HG03442 (cell line): Measurements from ENCODE around the gene CSNK1E.

ENCODE experiments used
- ATAC-seq: cut with Tn5 transposase; IDR thresholded peaks from one replicate; pipeline ENCODE4 v1.9.1; 2021; ENCODE audit warnings: mild to moderate bottlenecking, moderate library complexity; ENCODE audit not compliant: unreplicated experiment

Gene CSNK1E

DNA sequence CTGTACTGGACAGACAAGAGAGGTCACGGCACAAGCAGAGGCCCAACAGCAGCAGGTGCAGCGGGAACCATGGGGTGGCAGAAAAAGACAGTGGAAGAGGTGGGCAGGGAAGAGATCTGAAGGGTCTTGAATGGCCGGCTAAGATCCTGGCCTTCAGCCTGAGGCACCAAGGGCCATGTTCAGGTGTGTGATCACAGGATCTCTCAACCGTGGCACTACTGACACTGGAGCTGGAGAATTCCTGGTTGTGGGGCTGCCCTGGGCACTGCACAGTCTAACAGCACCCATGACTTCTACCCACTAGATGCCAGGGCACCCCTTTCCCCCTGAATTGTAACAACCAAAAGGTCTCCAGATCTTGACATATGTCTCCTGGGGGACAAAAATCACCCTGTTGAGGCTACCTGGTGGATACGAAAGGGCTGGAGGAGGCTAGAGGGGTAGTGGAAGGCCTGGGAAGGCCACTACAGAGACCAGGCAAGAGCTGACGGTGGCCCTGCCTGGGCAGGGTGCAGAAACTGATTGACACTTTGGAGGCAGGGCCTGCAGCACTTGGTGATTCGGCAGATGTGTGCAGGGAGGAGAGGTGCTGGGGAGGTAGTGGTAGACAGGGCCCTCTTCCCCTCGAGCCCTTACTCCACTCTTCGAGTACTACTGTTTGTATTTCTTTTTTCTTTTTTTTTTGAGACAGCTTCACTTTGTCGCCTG, 8.3 kb downstream of the CSNK1E start:
- ATAC-seq = no peak

GRCh38 chr22:38305471-38306448, 11.5 kb downstream of the CSNK1E start:
- ATAC-seq = peak; percentile 49

- ATAC-seq = no peak
Observed at GRCh38 chr22:38304526-38304925, 12.7 kb downstream of the CSNK1E start.

DNA sequence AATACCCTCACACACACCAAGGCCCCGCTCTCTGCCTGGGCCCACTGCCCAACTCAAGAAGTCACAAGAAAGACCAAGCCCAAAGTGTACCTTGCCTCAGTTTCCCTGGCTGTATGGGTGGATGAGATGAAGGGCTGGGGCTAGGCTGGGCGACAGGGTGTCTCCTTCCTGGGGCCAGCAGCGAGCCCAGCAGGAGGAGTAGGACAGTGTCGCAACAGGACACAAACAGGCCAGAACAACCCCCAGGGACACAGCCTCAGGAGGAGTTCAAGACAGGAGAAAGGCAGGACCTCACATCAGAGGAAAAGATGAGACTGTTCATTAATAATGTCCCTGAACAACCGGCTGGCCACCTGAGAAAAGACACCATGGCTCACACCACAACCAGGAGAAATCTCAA, 13.3 kb downstream of the CSNK1E start:
- no peak for ATAC-seq

DNA sequence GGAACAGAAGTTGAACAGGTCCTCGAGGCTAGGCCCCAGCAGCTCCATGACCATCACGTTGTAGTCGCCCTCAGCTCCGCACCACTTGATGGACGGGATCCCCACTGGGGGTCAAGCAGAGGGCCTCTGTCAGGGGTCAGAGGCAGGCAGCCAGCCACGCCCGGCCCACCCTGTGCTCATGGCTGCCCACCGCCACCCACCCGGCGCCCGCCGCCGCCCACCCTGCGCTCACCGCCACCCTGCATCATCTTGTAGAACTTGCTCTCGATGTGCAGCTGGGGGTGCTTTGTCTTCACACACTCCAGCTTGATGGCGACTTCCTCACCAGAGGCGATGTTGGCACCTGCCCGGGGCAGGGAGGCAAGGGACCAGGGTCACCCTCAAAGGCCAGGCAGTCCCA, 14.3 kb downstream of the CSNK1E start:
- ATAC-seq = no peak

- no peak for ATAC-seq
Observed at GRCh38 chr22:38300946-38301345, 16.3 kb downstream of the CSNK1E start.

DNA sequence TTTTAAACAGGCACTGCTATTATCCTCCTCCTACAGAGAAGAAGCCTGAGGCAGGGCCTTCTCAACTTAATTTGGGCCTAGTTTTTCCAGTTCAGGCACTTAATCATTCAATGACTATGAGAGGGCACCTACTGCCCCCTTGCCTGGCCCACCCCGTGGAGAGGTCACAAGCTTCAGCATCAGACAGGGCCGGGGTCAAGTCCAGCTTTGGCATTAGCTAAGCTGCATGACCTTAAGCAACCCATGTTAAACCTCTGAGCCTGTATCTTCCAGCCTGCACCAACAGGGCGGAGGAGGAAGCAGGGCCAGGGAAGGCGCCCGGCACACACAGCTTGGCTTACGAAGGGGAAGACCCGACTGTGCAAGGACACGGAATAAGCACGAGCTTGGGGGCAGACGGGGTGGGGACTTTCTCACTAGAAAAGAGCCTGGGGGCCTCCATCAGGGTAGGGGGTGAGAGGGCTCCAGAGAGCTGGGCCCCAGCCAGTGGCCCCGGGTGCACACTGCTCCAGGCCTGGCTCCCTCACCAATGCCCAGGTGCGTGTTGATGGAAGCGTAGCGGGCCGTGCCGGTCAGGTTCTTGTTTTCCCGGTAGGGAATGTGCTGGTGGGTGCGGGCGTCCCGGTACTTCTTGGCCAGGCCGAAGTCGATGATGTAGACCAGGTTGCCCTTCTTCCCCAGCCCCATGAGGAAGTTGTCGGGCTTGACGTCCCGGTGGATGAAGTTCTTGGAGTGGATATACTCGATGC, 16.9 kb downstream of the CSNK1E start:
- no peak for ATAC-seq

DNA sequence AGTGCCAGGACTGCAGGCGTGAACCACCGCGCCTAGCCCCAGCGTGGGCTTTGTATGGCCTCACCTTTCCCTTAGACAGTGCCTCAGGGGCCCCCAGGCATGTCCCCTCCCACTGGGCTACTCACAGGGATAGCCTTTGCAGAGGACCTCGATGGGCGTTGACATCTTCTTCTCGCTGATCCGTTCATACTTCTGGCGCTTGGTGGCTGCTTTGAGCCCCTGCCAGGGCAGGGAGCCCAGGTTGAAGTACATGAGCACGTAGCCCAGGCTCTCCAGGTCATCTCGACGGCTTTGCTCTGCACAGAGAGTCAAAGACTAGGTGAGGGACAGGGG, 17.5 kb downstream of the CSNK1E start:
- ATAC-seq = no peak

GRCh38 chr22:38298312-38299005, 18.8 kb downstream of the CSNK1E start:
- ATAC-seq = no peak

DNA sequence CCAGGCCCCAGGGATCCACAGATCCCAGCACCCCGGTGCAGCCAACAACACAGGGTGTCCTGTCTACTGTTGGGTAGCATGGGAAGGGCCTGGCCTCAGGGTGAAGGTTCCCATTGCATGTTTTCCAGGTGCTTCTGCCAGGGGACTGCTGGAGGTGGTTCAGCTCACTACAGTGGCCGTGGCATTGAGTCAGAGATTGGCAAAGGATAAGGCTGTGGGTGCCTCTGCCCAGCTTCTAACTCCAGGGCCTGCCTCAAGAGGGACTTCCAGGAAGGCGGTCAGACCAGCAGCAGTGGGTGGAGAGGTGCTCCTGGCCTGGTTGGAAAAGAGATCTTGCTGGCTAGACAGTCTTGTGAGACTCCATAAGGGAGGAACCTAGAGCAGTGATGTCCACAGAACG, 20.9 kb downstream of the CSNK1E start:
- no peak for ATAC-seq

GRCh38 chr22:38295863-38296262, 21.4 kb downstream of the CSNK1E start:
- no peak for ATAC-seq

DNA sequence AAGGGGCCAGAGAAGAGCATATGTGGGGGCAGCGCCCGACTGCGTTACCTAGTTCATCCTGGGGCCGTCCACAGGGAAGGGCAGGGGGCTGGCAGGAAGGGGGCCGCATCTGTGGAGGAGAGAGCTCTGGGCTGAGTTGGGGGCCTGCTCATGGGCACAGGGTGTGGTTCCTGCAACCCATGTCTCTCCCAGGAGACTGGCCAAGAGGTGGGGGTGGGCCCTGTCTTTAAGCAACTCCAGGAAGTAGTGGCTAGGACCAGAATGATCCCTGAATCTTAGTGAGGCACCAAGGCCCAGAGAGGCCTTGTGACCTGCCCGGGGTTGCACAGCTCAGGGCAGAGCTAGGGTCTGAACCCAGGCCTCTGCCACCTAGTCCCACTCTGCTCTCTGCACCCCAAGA, 21.9 kb downstream of the CSNK1E start:
- ATAC-seq = no peak

GRCh38 chr22:38294193-38294592, 23.0 kb downstream of the CSNK1E start:
- ATAC-seq = no peak

DNA sequence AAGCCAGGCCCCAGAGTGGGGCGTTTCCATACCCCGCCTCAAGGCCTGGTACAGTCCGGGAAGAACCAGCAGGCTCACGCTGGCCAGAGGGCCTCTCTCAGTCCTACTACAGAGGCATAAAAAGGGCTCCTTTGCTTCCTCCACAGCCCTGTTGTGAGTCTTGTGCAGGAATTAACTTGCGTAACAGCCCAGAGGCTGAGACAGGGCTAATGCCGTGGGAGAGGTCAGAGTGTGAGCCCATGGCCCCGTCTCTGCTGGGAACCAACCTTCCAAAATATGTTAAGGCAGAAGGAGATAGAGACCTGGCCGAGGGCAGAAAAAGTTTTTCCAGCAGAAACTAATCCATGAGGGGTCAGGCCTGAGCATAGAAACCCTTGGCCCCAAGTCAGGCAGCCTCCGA, 24.5 kb downstream of the CSNK1E start:
- ATAC-seq = no peak

- ATAC-seq = no peak
Observed at GRCh38 chr22:38291201-38291777, 25.9 kb downstream of the CSNK1E start.

DNA sequence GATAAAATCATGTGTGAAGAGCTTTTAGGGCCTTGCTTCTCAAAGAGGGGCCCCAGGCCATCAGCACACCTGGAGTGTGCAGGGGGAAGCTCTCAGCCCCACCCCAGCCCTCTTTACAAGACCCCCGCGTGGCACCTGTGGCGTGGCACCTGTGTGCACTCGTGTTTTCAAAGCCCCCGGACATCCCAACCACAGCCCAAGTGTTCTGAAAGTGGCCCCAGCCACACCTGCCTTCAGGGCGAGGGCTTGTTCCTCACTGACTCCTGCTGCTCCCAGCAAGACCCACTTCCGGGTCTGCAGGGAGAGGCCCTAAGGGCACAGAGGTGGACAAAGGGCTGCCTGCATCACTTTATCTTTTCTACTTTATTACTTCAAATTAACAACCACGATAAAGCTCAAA, 26.9 kb downstream of the CSNK1E start:
- ATAC-seq = no peak

GRCh38 chr22:38289583-38290082, 27.6 kb downstream of the CSNK1E start:
- no peak for ATAC-seq

GRCh38 chr22:38286915-38287669, 30.1 kb downstream of the CSNK1E start:
- ATAC-seq = no peak

- no peak for ATAC-seq
Observed at GRCh38 chr22:38285018-38285417, 32.2 kb downstream of the CSNK1E start.

- ATAC-seq = no peak
Observed at GRCh38 chr22:38284042-38284402, 33.2 kb downstream of the CSNK1E start.
